Fibroblast of lung (primary cell): ENCODE data around the gene MOG. TPM values are rescaled to one million over a fixed set of nuclear protein-coding genes. Genes with fewer than 3 reads are reported as not detected.

ENCODE experiments used
- DNase-seq, 2 donors: peaks; one replicate each; pipeline versions ENCODE4 v3.0.0 to v3.0.0-alpha.2; 2010; ENCODE audit warnings: low read depth in 2 of 2
- H2AFZ ChIP-seq: 2 replicates; pipeline ENCODE4 v1.5.1; 2012; ENCODE audit warnings: low read length, control low read depth, inconsistent platforms
- H3K27ac ChIP-seq: 2 replicates; pipeline ENCODE4 v1.5.1; 2011; ENCODE audit warnings: low read length, control low read depth; ENCODE audit not compliant: insufficient read depth
- H3K27me3 ChIP-seq: 2 replicates; pipeline ENCODE4 v1.5.1; 2011; ENCODE audit warnings: mild to moderate bottlenecking, low read length; ENCODE audit not compliant: control insufficient read depth, insufficient read depth
- H3K36me3 ChIP-seq: 2 replicates; pipeline ENCODE4 v1.5.1; 2011; ENCODE audit warnings: low read length; ENCODE audit not compliant: control insufficient read depth, insufficient read depth
- H3K4me1 ChIP-seq: 2 replicates; pipeline ENCODE4 v1.5.1; 2011; ENCODE audit warnings: low read length; ENCODE audit not compliant: control insufficient read depth, insufficient read depth; ENCODE audit errors: extremely low read depth
- H3K4me2 ChIP-seq: 2 replicates; pipeline ENCODE4 v1.5.1; 2011; ENCODE audit warnings: low read length, control low read depth; ENCODE audit not compliant: insufficient read depth; ENCODE audit errors: extremely low read depth
- H3K4me3 ChIP-seq, 4 experiments: fragments of 200-600 bp in 1 of 4; sonication (generic) in 1 of 4; replicated peaks in 1 of 4; 2 replicates each; pipeline ENCODE4 v1.5.1; 2011 to 2016; ENCODE audit warnings: low read length in 4 of 4, low read depth in 3 of 4, mild to moderate bottlenecking in 3 of 4, control low read depth in 2 of 4, inconsistent platforms in 1 of 4, mixed read lengths in 1 of 4; ENCODE audit not compliant: insufficient read depth in 1 of 4; ENCODE audit errors: control extremely low read depth in 1 of 4
- H3K79me2 ChIP-seq: 2 replicates; pipeline ENCODE4 v1.5.1; 2012; ENCODE audit warnings: mild to moderate bottlenecking, low read length, inconsistent platforms; ENCODE audit not compliant: control insufficient read depth, insufficient read depth
- H3K9ac ChIP-seq: 2 replicates; pipeline ENCODE4 v1.5.1; 2011; ENCODE audit warnings: mild to moderate bottlenecking, low read length, control low read depth; ENCODE audit not compliant: insufficient read depth
- H3K9me3 ChIP-seq: 2 replicates; pipeline ENCODE4 v1.5.1; 2012; ENCODE audit warnings: low read depth, low read length; ENCODE audit not compliant: control insufficient read depth, insufficient read depth
- H4K20me1 ChIP-seq: 2 replicates; pipeline ENCODE4 v1.5.1; 2011; ENCODE audit warnings: low read length; ENCODE audit not compliant: control insufficient read depth, insufficient read depth; ENCODE audit errors: extremely low read depth
- EZH2 ChIP-seq: IDR thresholded peaks from 2 replicates; pipeline ENCODE4 v1.5.1; 2012; ENCODE audit warnings: low read length, control low read depth, mild to moderate bottlenecking; ENCODE audit errors: missing control alignments
- polyA plus RNA-seq, 2 donors: library from polyadenylated mRNA; depleted of rRNA in 1 of 2; stranded (reverse) in 1 of 2; unstranded in 1 of 2; fragments of >200 nt; gene quantifications; 2 replicates each; pipeline ENCODE4 v1.2.1, GENCODE V29; 2011 to 2012; ENCODE audit warnings: missing spikeins in 1 of 2
- total RNA-seq: library from RNA; depleted of rRNA; stranded (reverse); fragments of >200 nt; gene quantifications from 2 replicates; pipeline ENCODE4 v1.2.1, GENCODE V29; 2014
- TF ChIP-seq, protein P1 (sequence below), 2 donors: IDR thresholded peaks in 1 of 2; conservative IDR thresholded peaks in 1 of 2; 1 replicate in 1 of 2; 2 replicates in 1 of 2; pipeline ENCODE4 v1.5.1; 2011 to 2012; ENCODE audit warnings: low read length in 2 of 2, control low read depth in 1 of 2, inconsistent platforms in 1 of 2, low read depth in 1 of 2, mild to moderate bottlenecking in 1 of 2

Gene MOG
- total and polyA plus RNA-seq, 2 donors (not counting 1 experiment from before 2014, with no cell fraction given): not detected

DNA sequence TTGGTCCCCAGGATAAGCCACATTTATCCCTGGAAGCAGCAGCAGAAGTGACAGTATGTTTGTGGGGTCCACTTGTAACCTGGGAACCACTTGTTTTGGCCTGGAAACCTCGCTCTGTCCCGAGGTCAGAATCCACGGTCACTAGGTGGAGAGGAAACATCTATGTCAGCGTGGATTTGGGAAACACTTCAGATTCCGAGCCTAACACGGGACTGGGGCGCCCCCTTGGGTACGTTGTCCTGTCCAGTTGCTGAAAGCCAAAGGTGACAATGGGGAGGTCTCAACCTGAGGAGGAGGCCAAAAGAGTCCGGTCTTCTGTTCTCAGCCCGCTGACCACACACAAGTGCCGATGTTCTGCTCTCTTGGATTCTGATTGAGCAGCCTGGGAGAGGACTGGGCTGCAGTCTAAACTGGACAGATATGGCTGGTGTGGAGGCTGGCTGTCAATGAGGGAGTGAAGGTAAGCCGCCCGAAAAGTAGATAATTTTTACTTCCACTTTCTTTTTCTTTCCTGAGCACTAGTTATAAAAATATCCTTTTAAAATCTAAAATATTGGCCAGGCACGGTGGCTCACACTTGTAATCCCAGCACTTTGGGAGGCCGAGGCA lies 28.9 kb downstream of the MOG start:
- H3K9ac ChIP-seq: no peak overlapping the region
- H3K27me3 ChIP-seq: no peaks in the 10 kb centered on the region
- no peak for DNase-seq
- H3K27ac ChIP-seq: no peak overlapping the region
- no peak overlapping the region for H3K4me3 ChIP-seq
- no peaks in the 10 kb centered on the region for H3K36me3 ChIP-seq
- no peaks in the 10 kb centered on the region for H3K4me1 ChIP-seq
- H2AFZ ChIP-seq: no peak overlapping the region
- TF ChIP-seq, protein P1, sequence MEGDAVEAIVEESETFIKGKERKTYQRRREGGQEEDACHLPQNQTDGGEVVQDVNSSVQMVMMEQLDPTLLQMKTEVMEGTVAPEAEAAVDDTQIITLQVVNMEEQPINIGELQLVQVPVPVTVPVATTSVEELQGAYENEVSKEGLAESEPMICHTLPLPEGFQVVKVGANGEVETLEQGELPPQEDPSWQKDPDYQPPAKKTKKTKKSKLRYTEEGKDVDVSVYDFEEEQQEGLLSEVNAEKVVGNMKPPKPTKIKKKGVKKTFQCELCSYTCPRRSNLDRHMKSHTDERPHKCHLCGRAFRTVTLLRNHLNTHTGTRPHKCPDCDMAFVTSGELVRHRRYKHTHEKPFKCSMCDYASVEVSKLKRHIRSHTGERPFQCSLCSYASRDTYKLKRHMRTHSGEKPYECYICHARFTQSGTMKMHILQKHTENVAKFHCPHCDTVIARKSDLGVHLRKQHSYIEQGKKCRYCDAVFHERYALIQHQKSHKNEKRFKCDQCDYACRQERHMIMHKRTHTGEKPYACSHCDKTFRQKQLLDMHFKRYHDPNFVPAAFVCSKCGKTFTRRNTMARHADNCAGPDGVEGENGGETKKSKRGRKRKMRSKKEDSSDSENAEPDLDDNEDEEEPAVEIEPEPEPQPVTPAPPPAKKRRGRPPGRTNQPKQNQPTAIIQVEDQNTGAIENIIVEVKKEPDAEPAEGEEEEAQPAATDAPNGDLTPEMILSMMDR (conservative IDR thresholded peaks at IDR 0.05 in 1 of 2, IDR thresholded peaks at IDR 0.05 in 1 of 2; ENCODE audit: low read depth in 1 of 2, low read length in 2 of 2): no peak
- no peak for TF ChIP-seq EZH2
- no peak overlapping the region for H3K4me2 ChIP-seq
- H4K20me1 ChIP-seq: no peaks in the 10 kb centered on the region
- no peaks in the 10 kb centered on the region for H3K9me3 ChIP-seq
- H3K79me2 ChIP-seq: no peaks in the 10 kb centered on the region

DNA sequence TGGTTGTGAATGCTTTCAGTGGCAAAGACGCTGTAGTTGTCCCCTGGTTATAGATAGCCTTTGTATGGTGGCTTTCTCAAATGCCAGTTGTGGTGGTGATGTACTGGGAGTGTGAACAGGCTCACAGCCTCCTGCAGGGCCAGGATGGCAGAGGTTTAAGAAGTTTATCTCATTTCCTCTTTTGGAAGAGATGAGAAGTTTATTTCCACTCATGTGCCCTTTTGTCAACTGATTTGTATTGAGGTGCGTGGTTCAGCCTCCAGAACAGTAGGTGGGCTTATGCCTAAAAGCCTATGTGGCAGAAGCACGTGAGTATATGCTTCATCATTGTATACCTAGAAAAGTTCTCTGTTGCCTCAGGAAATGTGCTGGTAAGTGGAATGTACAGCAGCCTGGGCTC lies 37.7 kb downstream of the MOG start:
- Histone ChIP-seq H2AFZ (no peak overlapping the region), H3K4me1 (no peaks in the 10 kb centered on the region), H3K27ac (no peak overlapping the region), H3K4me3 (no peak overlapping the region), H3K27me3 (no peaks in the 10 kb centered on the region), H4K20me1 (no peaks in the 10 kb centered on the region), H3K9ac (no peak overlapping the region), H3K36me3 (no peaks in the 10 kb centered on the region), H3K79me2 (no peaks in the 10 kb centered on the region), H3K4me2 (no peak overlapping the region), H3K9me3 (no peaks in the 10 kb centered on the region)
- no peak for DNase-seq
- TF ChIP-seq EZH2: no peak
- TF ChIP-seq, protein P1 (conservative IDR thresholded peaks at IDR 0.05 in 1 of 2, IDR thresholded peaks at IDR 0.05 in 1 of 2; ENCODE audit: low read depth in 1 of 2, low read length in 2 of 2): no peak

DNA sequence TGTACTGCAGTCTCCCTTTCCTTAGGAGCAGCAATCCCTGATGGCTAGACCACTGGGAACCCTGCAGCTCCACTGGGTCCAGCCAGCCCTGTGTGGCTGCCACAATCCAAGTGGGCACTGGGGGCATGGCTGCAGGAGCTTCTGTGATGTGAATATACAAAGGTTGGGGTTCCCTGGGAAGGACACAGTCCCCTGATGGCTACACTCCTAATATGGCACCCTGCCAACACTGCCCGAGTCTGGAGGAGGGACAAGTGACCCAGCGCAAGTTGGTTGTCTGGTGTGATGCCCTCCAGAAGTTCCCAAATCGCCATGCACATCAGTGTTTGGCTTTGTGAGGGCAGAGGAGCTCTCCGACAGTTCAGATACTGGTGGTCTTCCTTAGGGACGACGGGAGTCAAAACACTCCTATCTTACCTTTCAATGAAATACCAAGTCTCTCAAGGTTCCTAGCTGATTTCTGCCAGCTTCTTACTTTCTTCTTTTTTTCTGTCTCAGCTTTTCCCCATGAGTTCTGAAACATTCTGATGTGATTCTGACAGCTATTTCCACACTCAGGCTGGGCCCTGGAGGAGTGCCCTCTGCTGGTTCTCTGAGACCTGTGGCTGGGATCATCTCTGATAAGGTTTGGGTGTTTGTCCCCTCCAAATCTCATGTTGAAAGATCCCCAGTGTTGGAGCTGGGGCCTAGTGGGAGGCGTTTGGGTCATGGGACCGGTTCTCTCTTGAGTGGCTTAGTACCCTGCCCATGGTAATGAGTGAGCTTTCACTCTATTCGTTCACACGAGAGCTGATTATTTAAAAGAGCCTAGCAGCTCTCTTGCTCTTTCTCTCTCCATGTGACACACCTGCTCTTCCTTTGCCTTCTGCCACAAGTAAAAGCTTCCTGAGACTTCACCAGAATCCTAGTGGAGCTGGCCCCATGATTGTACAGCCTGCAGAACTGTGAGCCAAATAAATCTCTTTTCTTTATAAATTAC lies 39.5 kb downstream of the MOG start:
- Histone ChIP-seq H3K4me3 (no peak overlapping the region), H4K20me1 (no peaks in the 10 kb centered on the region), H3K9ac (no peak overlapping the region), H3K27me3 (no peaks in the 10 kb centered on the region), H3K27ac (no peak overlapping the region), H3K4me2 (no peak overlapping the region), H3K4me1 (no peaks in the 10 kb centered on the region), H2AFZ (no peak overlapping the region), H3K9me3 (no peaks in the 10 kb centered on the region), H3K79me2 (no peaks in the 10 kb centered on the region), H3K36me3 (no peaks in the 10 kb centered on the region)
- TF ChIP-seq EZH2: no peak
- TF ChIP-seq, protein P1 (conservative IDR thresholded peaks at IDR 0.05 in 1 of 2, IDR thresholded peaks at IDR 0.05 in 1 of 2; ENCODE audit: low read depth in 1 of 2, low read length in 2 of 2): peak; percentile 48 to 59
- DNase-seq: no peak
